H9 (cell line): Measurements from ENCODE around the gene ZDHHC12. TPM values are rescaled to one million over a fixed set of nuclear protein-coding genes. Genes with fewer than 3 reads are reported as not detected.
A peak's percentile ranks its signal among the peaks of the same experiment; 100 is the strongest.

ENCODE experiments used
- DNase-seq: peaks from one replicate; pipeline ENCODE4 v3.0.0-alpha.2; 2017
- H2AFZ ChIP-seq: one replicate; pipeline ENCODE4 v1.6.1; 2013; ENCODE audit warnings: mild to moderate bottlenecking, low read length, control low read depth, moderate library complexity
- H2AK5ac ChIP-seq: 2 replicates; pipeline ENCODE4 v1.6.1; 2013; ENCODE audit warnings: low read length, control low read depth, mixed read lengths; ENCODE audit not compliant: insufficient read length
- H2BK120ac ChIP-seq: one replicate; pipeline ENCODE4 v1.6.1; 2013; ENCODE audit warnings: low read depth, mild to moderate bottlenecking, low read length, control low read depth, inconsistent platforms; ENCODE audit not compliant: poor library complexity, severe bottlenecking
- H2BK12ac ChIP-seq: 2 replicates; pipeline ENCODE4 v1.6.1; 2013; ENCODE audit warnings: low read length, control low read depth, mixed read lengths, low read depth; ENCODE audit not compliant: insufficient read length
- H2BK15ac ChIP-seq: 2 replicates; pipeline ENCODE4 v1.6.1; 2013; ENCODE audit warnings: low read depth, low read length, control low read depth
- H2BK20ac ChIP-seq: one replicate; pipeline ENCODE4 v1.6.1; 2013; ENCODE audit warnings: low read depth, mild to moderate bottlenecking, low read length, control low read depth, inconsistent platforms; ENCODE audit not compliant: poor library complexity, severe bottlenecking
- H2BK5ac ChIP-seq: 2 replicates; pipeline ENCODE4 v1.6.1; 2013; ENCODE audit warnings: low read length, control low read depth, mixed read lengths; ENCODE audit not compliant: insufficient read length
- H3K14ac ChIP-seq: 2 replicates; pipeline ENCODE4 v1.6.1; 2013; ENCODE audit warnings: low read length, control low read depth; ENCODE audit not compliant: insufficient read depth
- H3K18ac ChIP-seq: 2 replicates; pipeline ENCODE4 v1.6.1; 2013; ENCODE audit warnings: low read depth, mild to moderate bottlenecking, mixed read lengths, low read length, control low read depth; ENCODE audit not compliant: insufficient read length
- H3K23ac ChIP-seq: 2 replicates; pipeline ENCODE4 v1.6.1; 2013; ENCODE audit warnings: low read length, control low read depth, mixed read lengths, low read depth; ENCODE audit not compliant: insufficient read length
- H3K23me2 ChIP-seq: 2 replicates; pipeline ENCODE4 v1.6.1; 2013; ENCODE audit warnings: low read depth, mild to moderate bottlenecking, mixed read lengths, low read length, control low read depth; ENCODE audit not compliant: insufficient read length, poor library complexity, severe bottlenecking
- H3K27ac ChIP-seq: 2 replicates; pipeline ENCODE4 v1.5.1; 2013; ENCODE audit warnings: low read length, control low read depth, mixed read lengths, low read depth; ENCODE audit not compliant: insufficient read length
- H3K27me3 ChIP-seq: 2 replicates; pipeline ENCODE4 v1.6.1; 2013; ENCODE audit warnings: low read length, control low read depth, inconsistent platforms; ENCODE audit not compliant: insufficient read depth
- H3K4ac ChIP-seq: 2 replicates; pipeline ENCODE4 v1.6.1; 2013; ENCODE audit warnings: low read depth, mild to moderate bottlenecking, control low read depth, inconsistent platforms, low read length, moderate library complexity
- H3K4me1 ChIP-seq: 2 replicates; pipeline ENCODE4 v1.6.1; 2013; ENCODE audit warnings: low read length, control low read depth, inconsistent platforms; ENCODE audit not compliant: insufficient read depth
- H3K4me2 ChIP-seq: 2 replicates; pipeline ENCODE4 v1.6.1; 2013; ENCODE audit warnings: low read length, control low read depth, mixed read lengths; ENCODE audit not compliant: insufficient read length, insufficient read depth
- H3K56ac ChIP-seq: 2 replicates; pipeline ENCODE4 v1.6.1; 2013; ENCODE audit warnings: low read depth, mild to moderate bottlenecking, mixed read lengths, low read length, control low read depth; ENCODE audit not compliant: insufficient read length
- H3K79me1 ChIP-seq: 2 replicates; pipeline ENCODE4 v1.6.1; 2013; ENCODE audit warnings: low read depth, mild to moderate bottlenecking, moderate library complexity, low read length, control low read depth, inconsistent platforms; ENCODE audit not compliant: insufficient read depth, poor library complexity, severe bottlenecking
- H3K79me2 ChIP-seq: 2 replicates; pipeline ENCODE4 v1.6.1; 2013; ENCODE audit warnings: low read length, control low read depth, inconsistent platforms; ENCODE audit not compliant: insufficient read depth
- H3K9ac ChIP-seq: 2 replicates; pipeline ENCODE4 v1.6.1; 2013; ENCODE audit warnings: low read length, control low read depth, mixed read lengths; ENCODE audit not compliant: insufficient read length; ENCODE audit errors: extremely low read depth
- H3K9me3 ChIP-seq: one replicate; pipeline ENCODE4 v1.6.1; 2013; ENCODE audit warnings: low read depth, low read length, inconsistent platforms; ENCODE audit not compliant: control insufficient read depth
- H3T11ph ChIP-seq: one replicate; pipeline ENCODE4 v1.6.1; 2013; ENCODE audit warnings: mild to moderate bottlenecking, low read length, control low read depth, inconsistent platforms
- H4K20me1 ChIP-seq: one replicate; pipeline ENCODE4 v1.6.1; 2013; ENCODE audit not compliant: control insufficient read depth, insufficient read length, insufficient read depth
- H4K5ac ChIP-seq: 2 replicates; pipeline ENCODE4 v1.6.1; 2013; ENCODE audit warnings: low read depth, mild to moderate bottlenecking, mixed read lengths, low read length, control low read depth; ENCODE audit not compliant: insufficient read length
- H4K8ac ChIP-seq: replicated peaks from 2 replicates; pipeline ENCODE4 v1.6.1; 2013; ENCODE audit warnings: low read length, control low read depth, mixed read lengths, low read depth; ENCODE audit not compliant: insufficient read length
- H4K91ac ChIP-seq: 2 replicates; pipeline ENCODE4 v1.6.1; 2013; ENCODE audit warnings: low read depth, mild to moderate bottlenecking, moderate library complexity, mixed read lengths, low read length, control low read depth; ENCODE audit not compliant: insufficient read length
- H3K27ac Mint-ChIP-seq, 3 experiments: 2 replicates in 2 of 3; 3 replicates in 1 of 3; pipeline ENCODE4 v1.8.0; 2020 to 2021; ENCODE audit warnings: mixed read lengths in 3 of 3, mild to moderate bottlenecking in 1 of 3, moderate library complexity in 1 of 3
- H3K27me3 Mint-ChIP-seq: 2 replicates; pipeline ENCODE4 v1.8.0; 2021; ENCODE audit warnings: low read depth, mild to moderate bottlenecking, moderate library complexity, mixed read lengths
- H3K36me3 Mint-ChIP-seq, 3 experiments: 2 replicates in 2 of 3; 3 replicates in 1 of 3; pipeline ENCODE4 v1.8.0; 2020 to 2021; ENCODE audit warnings: low read depth in 3 of 3, mixed read lengths in 3 of 3; ENCODE audit not compliant: insufficient read depth in 1 of 3
- H3K4me1 Mint-ChIP-seq, 2 experiments: 2 replicates each; pipeline ENCODE4 v1.8.0; 2020; ENCODE audit warnings: mixed read lengths in 2 of 2
- H3K4me3 Mint-ChIP-seq, 2 experiments: 2 replicates in 1 of 2; 3 replicates in 1 of 2; pipeline ENCODE4 v1.8.0; 2020 to 2021; ENCODE audit warnings: mild to moderate bottlenecking in 2 of 2, mixed read lengths in 2 of 2, moderate library complexity in 1 of 2
- H3K9me3 Mint-ChIP-seq, 2 experiments: 2 replicates in 1 of 2; 3 replicates in 1 of 2; pipeline ENCODE4 v1.8.0; 2020; ENCODE audit warnings: mild to moderate bottlenecking in 2 of 2, mixed read lengths in 2 of 2, moderate library complexity in 1 of 2
- WGBS: extraction: QIAGEN DNeasy Blood & Tissue Kit; methylation state at CpG from one replicate; pipeline ENCODE4 v1.1.7; 2013; ENCODE audit warnings: missing lambda C conversion rate, low lambda C conversion rate, mixed read lengths; ENCODE audit not compliant: insufficient read length; ENCODE audit errors: extremely low coverage; 5-methylcytosine and 5-hydroxymethylcytosine counted together
- total RNA-seq: library from RNA; stranded (reverse); gene quantifications from 2 replicates; pipeline ENCODE4 v1.2.1, GENCODE V29; 2021
- TF ChIP-seq, protein P1 (sequence below): fragments of 200-600 bp; sonication (generic); conservative IDR thresholded peaks from 3 replicates; pipeline ENCODE4 v1.8.0; 2021; ENCODE audit warnings: antibody characterized with exemption, mild to moderate bottlenecking

The ZDHHC12 gene
- total RNA-seq, 1 experiment from 2014 or later: 42.8 TPM

GRCh38 chr9:128689293-128689774, 34.6 kb downstream of the ZDHHC12 start:
- H3K9ac ChIP-seq: peak overlapping the region; percentile 60
- no peak overlapping the region for H3K4ac ChIP-seq
- H3K4me1 ChIP-seq: peaks cover 4% of the 10 kb centered on the region; the same call in 1 of the 2 replicates
- no peak overlapping the region for H4K8ac ChIP-seq
- H3T11ph ChIP-seq: no peak overlapping the region
- no peak overlapping the region for H2BK120ac ChIP-seq
- no peak overlapping the region for H2BK5ac ChIP-seq
- no peak overlapping the region for H4K5ac ChIP-seq
- H3K56ac ChIP-seq: no peak overlapping the region
- no CpG with 5 or more reads among the region's 80 CpGs for WGBS
- DNase-seq: peak; percentile 33
- H2BK15ac ChIP-seq: no peak overlapping the region
- Mint-ChIP-seq H3K4me3 (peak overlapping the region; percentile 60 to 76), H3K36me3 (peaks cover 59 to 73% (median 61%) of the 10 kb centered on the region in 3 experiments), H3K4me1 (peaks cover 48 to 56% of the 10 kb centered on the region in 2 experiments), H3K27ac (no peak overlapping the region), H3K27me3 (no peaks in the 10 kb centered on the region), H3K9me3 (peaks cover 3 to 5% of the 10 kb centered on the region in 2 experiments; a peak in 3 of 5 replicates)
- TF ChIP-seq, protein P1, sequence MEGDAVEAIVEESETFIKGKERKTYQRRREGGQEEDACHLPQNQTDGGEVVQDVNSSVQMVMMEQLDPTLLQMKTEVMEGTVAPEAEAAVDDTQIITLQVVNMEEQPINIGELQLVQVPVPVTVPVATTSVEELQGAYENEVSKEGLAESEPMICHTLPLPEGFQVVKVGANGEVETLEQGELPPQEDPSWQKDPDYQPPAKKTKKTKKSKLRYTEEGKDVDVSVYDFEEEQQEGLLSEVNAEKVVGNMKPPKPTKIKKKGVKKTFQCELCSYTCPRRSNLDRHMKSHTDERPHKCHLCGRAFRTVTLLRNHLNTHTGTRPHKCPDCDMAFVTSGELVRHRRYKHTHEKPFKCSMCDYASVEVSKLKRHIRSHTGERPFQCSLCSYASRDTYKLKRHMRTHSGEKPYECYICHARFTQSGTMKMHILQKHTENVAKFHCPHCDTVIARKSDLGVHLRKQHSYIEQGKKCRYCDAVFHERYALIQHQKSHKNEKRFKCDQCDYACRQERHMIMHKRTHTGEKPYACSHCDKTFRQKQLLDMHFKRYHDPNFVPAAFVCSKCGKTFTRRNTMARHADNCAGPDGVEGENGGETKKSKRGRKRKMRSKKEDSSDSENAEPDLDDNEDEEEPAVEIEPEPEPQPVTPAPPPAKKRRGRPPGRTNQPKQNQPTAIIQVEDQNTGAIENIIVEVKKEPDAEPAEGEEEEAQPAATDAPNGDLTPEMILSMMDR: no peak
- H4K91ac ChIP-seq: no peak overlapping the region
- peaks cover 40% of the 10 kb centered on the region for H3K79me2 ChIP-seq
- no peak overlapping the region for H2AFZ ChIP-seq
- no peaks in the 10 kb centered on the region for H4K20me1 ChIP-seq
- no peak overlapping the region for H3K4me2 ChIP-seq
- no peak overlapping the region for H2BK20ac ChIP-seq
- no peak overlapping the region for H3K23ac ChIP-seq
- no peak overlapping the region for H2AK5ac ChIP-seq
- peaks cover 18% of the 10 kb centered on the region for H3K23me2 ChIP-seq
- H3K27me3 ChIP-seq: no peaks in the 10 kb centered on the region
- H3K27ac ChIP-seq: no peak overlapping the region
- H3K9me3 ChIP-seq: no peaks in the 10 kb centered on the region
- H3K14ac ChIP-seq: no peak overlapping the region
- H3K79me1 ChIP-seq: no peaks in the 10 kb centered on the region
- no peak overlapping the region for H2BK12ac ChIP-seq
- no peak overlapping the region for H3K18ac ChIP-seq
